PC-9 (cell line): ENCODE data around the gene APBA1.

Source experiments
- CTCF ChIP-seq: fragments of 200-600 bp; sonication (generic); conservative IDR thresholded peaks from 2 replicates; pipeline ENCODE4 v1.6.1; 2017; ENCODE audit warnings: mixed run types, antibody characterized with exemption, mild to moderate bottlenecking, moderate library complexity
- EZH2 ChIP-seq: fragments of 200-600 bp; sonication (generic); IDR thresholded peaks from 2 replicates; pipeline ENCODE4 v1.8.0; 2017; ENCODE audit warnings: antibody characterized with exemption, low read depth

GRCh38 chr9:69425136-69425801 is 246.9 kb downstream of the APBA1 start:
- TF ChIP-seq CTCF, result no peak
- TF ChIP-seq EZH2, result no peak
